Common myeloid progenitor, CD34-positive (primary cell): ENCODE results near the gene PXYLP1.

Source experiments
- CTCF ChIA-PET: fragments of 350-600 bp; sonication (Branson Sonifier 250); formaldehyde crosslinking; loops from one replicate; lab custom pipeline; 2021; ENCODE audit warnings: antibody characterized with exemption; lab: Charles Lee
- POLR2A ChIA-PET: fragments of 350-600 bp; sonication (Branson Sonifier 250); formaldehyde crosslinking; loops from one replicate; lab custom pipeline; 2021; ENCODE audit warnings: antibody characterized with exemption; lab: Charles Lee
- DNase-seq, 3 donors: peaks; one replicate each; pipeline versions ENCODE4 v3.0.0 to v3.0.0-alpha.2; 2013
- H3K27ac ChIP-seq, 2 experiments: 1 replicate in 1 of 2; 2 replicates in 1 of 2; pipeline ENCODE4 v1.7.0; 2013; ENCODE audit warnings: inconsistent platforms in 2 of 2, low read length in 2 of 2, mild to moderate bottlenecking in 2 of 2, low read depth in 1 of 2, moderate library complexity in 1 of 2; ENCODE audit not compliant: severe bottlenecking in 2 of 2, insufficient read depth in 1 of 2, poor library complexity in 1 of 2
- H3K27me3 ChIP-seq, 5 experiments: replicated peaks in 2 of 5; 1 replicate in 3 of 5; 2 replicates in 2 of 5; pipeline versions ENCODE4 v1.6.1 to v1.7.0; 2013; ENCODE audit warnings: low read length in 4 of 5, mild to moderate bottlenecking in 2 of 5, moderate library complexity in 2 of 5, inconsistent platforms in 1 of 5; ENCODE audit not compliant: insufficient read depth in 5 of 5, control insufficient read depth in 4 of 5
- H3K36me3 ChIP-seq, 4 experiments: 1 replicate in 2 of 4; 2 replicates in 2 of 4; pipeline versions ENCODE4 v1.6.1 to v1.7.0; 2013; ENCODE audit warnings: low read length in 3 of 4, control low read depth in 1 of 4, mild to moderate bottlenecking in 1 of 4; ENCODE audit not compliant: control insufficient read depth in 4 of 4, insufficient read depth in 4 of 4
- H3K4me1 ChIP-seq, 4 experiments: 1 replicate in 3 of 4; 2 replicates in 1 of 4; pipeline versions ENCODE4 v1.6.1 to v1.7.1; 2013; ENCODE audit warnings: low read length in 3 of 4, mild to moderate bottlenecking in 3 of 4, control low read depth in 1 of 4, inconsistent platforms in 1 of 4, moderate library complexity in 1 of 4; ENCODE audit not compliant: control insufficient read depth in 4 of 4, insufficient read depth in 4 of 4; ENCODE audit errors: control extremely low read depth in 1 of 4
- H3K4me3 ChIP-seq, 7 experiments: 1 replicate in 4 of 7; 2 replicates in 3 of 7; pipeline versions ENCODE4 v1.5.1 to v1.7.0; 2013; ENCODE audit warnings: mild to moderate bottlenecking in 7 of 7, low read length in 6 of 7, moderate library complexity in 6 of 7, inconsistent platforms in 2 of 7, low read depth in 2 of 7, control low read depth in 1 of 7; ENCODE audit not compliant: insufficient read depth in 4 of 7, control insufficient read depth in 1 of 7; ENCODE audit errors: extremely low read depth in 1 of 7
- H3K9me3 ChIP-seq, 5 experiments: 1 replicate in 4 of 5; 2 replicates in 1 of 5; pipeline versions ENCODE4 v1.6.1 to v1.7.1; 2013; ENCODE audit warnings: low read length in 4 of 5, mild to moderate bottlenecking in 2 of 5, inconsistent platforms in 1 of 5, low read depth in 1 of 5, moderate library complexity in 1 of 5; ENCODE audit not compliant: control insufficient read depth in 4 of 5, insufficient read depth in 2 of 5; ENCODE audit errors: control extremely low read depth in 1 of 5
- WGBS: methylation state at CpG from one replicate; pipeline ENCODE4 v1.1.5; 2013; ENCODE audit not compliant: insufficient coverage; 5-methylcytosine and 5-hydroxymethylcytosine counted together

PXYLP1 gene

DNA sequence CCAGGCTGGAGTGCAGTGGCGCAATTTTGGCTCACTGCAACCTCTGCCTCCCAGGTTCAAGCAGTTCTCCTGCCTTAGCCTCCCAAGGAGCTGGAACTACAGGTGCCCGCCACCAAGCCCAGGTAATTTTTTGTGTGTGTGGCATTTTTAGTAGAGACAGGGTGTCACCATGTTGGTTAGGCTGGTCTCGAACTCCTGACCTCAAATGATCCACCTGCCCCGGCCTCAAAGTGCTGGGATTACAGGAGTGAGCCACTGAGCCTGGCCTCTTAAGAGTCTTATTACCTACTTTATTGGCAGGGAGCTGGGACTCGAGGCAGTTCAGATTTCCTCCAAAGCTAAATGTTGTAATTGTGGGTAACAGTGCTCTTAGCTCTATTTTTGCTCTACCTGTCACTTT, 16.4 kb downstream of the PXYLP1 start:
- CTCF ChIA-PET, result interaction anchor here (0.6 to 5.4 kb wide), 3 partner anchors 10 to 25 kb away, joined by 3 to 43 read pairs (median 3); partner anchors contain the start of gene PXYLP1
- Histone ChIP-seq H3K4me1 (no peaks in the 10 kb centered on the region), H3K4me3 (no peak overlapping the region), H3K9me3 (no peaks in the 10 kb centered on the region), H3K27ac (no peak overlapping the region), H3K27me3 (no peaks in the 10 kb centered on the region), H3K36me3 (no peaks in the 10 kb centered on the region)
- DNase-seq, result no peak
- 92% methylated on average over 2 of the region's 5 CpGs for WGBS
- POLR2A ChIA-PET, result no interaction called here

DNA sequence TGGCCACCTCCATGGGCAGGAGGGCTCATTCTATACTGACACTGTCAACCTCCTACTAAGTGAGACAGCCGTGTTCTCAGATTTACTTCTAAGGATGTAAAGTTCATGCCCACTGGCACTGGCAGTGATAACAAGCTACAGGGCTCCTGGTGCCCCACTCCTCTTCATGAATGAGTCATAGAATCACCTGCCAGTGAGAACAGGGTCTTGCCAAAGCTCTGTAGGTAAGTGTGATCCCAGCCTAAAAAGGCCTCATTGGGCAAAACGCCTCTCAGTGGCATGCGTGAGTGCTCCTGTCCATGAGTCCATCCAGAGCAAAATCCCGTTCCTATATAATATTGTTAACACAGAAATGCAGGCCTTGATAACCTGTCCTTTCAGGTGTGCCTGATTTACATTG, 17.4 kb downstream of the PXYLP1 start:
- Histone ChIP-seq H3K4me1 (no peaks in the 10 kb centered on the region), H3K4me3 (no peak overlapping the region), H3K27ac (no peak overlapping the region), H3K27me3 (no peaks in the 10 kb centered on the region), H3K9me3 (no peaks in the 10 kb centered on the region), H3K36me3 (no peaks in the 10 kb centered on the region)
- no peak for DNase-seq
- 100% methylated on average over 3 of the region's 4 CpGs for WGBS
- ChIA-PET POLR2A (no interaction called here), CTCF (interaction anchor here (5.4 kb wide), 1 partner anchor 15 kb away, joined by 43 read pairs; the partner anchor contains the start of gene PXYLP1)

DNA sequence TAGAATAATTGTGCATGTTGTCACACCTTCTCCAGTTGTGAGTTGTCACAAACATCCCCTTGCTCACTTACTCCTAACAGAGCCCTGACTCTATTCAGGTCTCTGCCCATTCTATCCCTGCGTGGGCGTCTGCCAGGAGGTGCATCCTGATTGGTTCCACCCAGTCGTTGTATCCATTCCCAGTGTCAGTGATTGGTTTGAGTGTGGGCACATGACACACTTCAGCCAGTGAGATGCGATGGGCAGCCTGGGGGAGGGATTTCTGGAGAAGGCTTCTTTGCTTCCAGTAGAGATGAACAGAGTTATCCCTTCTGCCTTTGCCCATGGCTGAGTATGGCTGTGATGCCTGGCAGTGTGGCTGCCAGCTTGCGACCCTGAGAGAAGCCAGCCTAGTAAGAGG, 18.7 kb downstream of the PXYLP1 start:
- no peaks in the 10 kb centered on the region for H3K36me3 ChIP-seq
- POLR2A ChIA-PET, result interaction anchor here (0.7 kb wide), 1 partner anchor 15 kb away, joined by 3 read pairs; no protein-coding TSS in a partner anchor
- no peaks in the 10 kb centered on the region for H3K9me3 ChIP-seq
- no peaks in the 10 kb centered on the region for H3K4me1 ChIP-seq
- CTCF ChIA-PET, result interaction anchor here (1.2 to 1.4 kb wide), 2 partner anchors 8 to 55 kb away, joined by 3 read pairs; no protein-coding TSS in a partner anchor
- H3K4me3 ChIP-seq, result no peak overlapping the region
- no peak overlapping the region for H3K27ac ChIP-seq
- H3K27me3 ChIP-seq, result no peaks in the 10 kb centered on the region
- no peak for DNase-seq
- 100% methylated on average over 5 of the region's 5 CpGs for WGBS

DNA sequence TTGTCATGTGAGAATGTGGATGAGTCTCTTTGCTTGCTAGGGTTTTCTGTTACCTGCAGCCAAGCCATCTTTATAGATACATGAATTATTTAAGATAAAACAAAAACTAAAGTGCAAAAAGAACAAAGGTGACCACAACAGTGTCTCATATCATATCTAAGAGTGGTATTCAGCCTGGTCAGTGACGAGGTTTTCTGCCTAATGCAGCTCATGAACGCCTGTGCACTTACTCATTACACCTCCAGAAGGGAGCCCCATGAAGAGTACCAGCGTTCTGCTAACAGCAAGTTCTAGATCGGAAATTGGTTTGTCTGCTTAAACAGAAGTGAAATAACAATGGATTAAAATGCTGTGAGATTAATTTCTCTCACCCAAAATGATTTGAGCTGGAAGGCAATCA, 19.2 kb downstream of the PXYLP1 start:
- H3K9me3 ChIP-seq, result no peaks in the 10 kb centered on the region
- ChIA-PET POLR2A (no interaction called here), CTCF (interaction anchor here (0.8 to 1.4 kb wide), 3 partner anchors 8 to 54 kb away, joined by 3 read pairs; no protein-coding TSS in a partner anchor)
- H3K27ac ChIP-seq, result no peak overlapping the region
- H3K36me3 ChIP-seq, result no peaks in the 10 kb centered on the region
- DNase-seq, result no peak
- 94% methylated on average over 2 of the region's 4 CpGs for WGBS
- no peak overlapping the region for H3K4me3 ChIP-seq
- H3K27me3 ChIP-seq, result no peaks in the 10 kb centered on the region
- no peaks in the 10 kb centered on the region for H3K4me1 ChIP-seq

DNA sequence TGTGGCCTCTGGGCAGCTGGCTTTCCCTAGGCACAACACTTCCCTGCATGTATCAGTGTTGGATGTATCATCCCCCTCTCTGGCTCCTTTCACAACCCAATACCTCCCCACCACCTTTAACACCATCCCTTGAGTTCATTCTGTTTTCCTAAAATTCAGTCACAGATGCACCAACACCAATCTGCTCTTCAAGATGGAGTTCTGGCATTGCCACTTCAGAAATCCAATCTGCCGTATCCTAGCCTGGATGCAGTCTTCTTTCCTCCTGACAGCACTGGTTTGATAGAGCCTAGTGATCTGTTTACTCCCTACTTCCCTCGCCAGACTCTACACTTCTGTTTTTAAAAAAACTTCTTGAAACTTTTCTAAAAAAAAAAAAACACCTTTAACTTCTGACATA, 21.7 kb downstream of the PXYLP1 start:
- no peaks in the 10 kb centered on the region for H3K4me1 ChIP-seq
- DNase-seq, result no peak
- 78% methylated on average over 2 of the region's 2 CpGs for WGBS
- H3K9me3 ChIP-seq, result no peaks in the 10 kb centered on the region
- ChIA-PET CTCF (interaction anchor here (1.6 kb wide), 1 partner anchor 10 kb away, joined by 6 read pairs; no protein-coding TSS in a partner anchor), POLR2A (no interaction called here)
- no peaks in the 10 kb centered on the region for H3K36me3 ChIP-seq
- H3K27me3 ChIP-seq, result no peaks in the 10 kb centered on the region
- H3K27ac ChIP-seq, result no peak overlapping the region
- H3K4me3 ChIP-seq, result no peak overlapping the region

DNA sequence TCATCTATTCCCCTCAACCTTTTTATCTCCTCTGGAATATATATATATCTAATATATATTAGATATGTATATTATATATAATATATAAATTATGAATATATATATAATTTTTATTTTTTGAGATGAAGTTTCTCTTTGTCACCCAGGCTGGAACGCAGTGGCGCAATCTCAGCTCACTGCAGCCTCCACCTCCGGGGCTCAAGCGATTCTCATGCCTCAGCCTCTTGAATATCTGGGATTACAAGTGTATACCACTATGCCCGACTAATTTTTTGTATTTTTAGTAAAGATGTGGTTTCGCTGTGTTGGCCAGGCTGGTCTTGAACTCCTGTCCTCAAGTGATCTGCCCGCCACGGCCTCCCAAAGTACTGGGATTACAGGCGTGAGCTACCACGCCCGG, 22.2 kb downstream of the PXYLP1 start:
- DNase-seq, result no peak
- POLR2A ChIA-PET, result no interaction called here
- H3K27me3 ChIP-seq, result no peaks in the 10 kb centered on the region
- H3K9me3 ChIP-seq, result no peaks in the 10 kb centered on the region
- no peaks in the 10 kb centered on the region for H3K4me1 ChIP-seq
- no peak overlapping the region for H3K27ac ChIP-seq
- over 99% methylated on average over 9 of the region's 11 CpGs for WGBS
- CTCF ChIA-PET, result interaction anchor here (1.0 to 1.6 kb wide), 4 partner anchors 11 to 51 kb away, joined by 3 to 5 read pairs (median 4); no protein-coding TSS in a partner anchor
- no peak overlapping the region for H3K4me3 ChIP-seq
- H3K36me3 ChIP-seq, result no peaks in the 10 kb centered on the region

DNA sequence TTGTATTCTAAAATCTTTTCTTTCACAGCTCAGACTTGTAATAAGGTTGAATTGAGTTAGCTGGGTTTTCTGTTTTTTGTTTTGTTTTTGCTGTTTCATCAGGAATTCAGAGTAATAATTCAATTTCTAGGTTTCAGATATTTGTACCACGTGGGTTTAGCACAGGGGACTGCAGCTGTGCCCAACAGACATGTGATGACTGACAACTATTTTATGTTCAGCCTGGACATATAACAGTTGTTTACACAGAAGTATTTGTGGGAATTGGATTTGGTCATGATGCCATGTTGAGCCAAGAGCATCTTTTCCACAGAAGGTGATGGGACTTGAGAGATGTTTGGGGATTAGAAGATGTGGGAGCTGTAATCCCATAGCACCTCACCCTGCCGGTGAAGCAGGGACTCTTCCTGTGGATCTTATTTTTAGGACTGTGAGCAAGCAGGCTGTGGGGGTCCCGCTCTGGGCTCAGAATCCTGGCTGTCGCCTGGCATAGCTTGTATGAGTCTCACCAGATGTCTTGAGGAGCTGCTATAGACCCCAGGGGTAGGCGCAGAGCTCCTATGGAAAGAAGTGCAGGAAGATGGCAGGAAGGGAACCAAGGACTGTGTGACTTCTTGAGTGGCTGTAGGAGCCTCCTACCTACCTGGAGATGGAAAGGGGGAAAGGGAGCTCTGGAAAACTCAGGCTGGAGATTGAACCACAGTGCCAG, 23.7 kb downstream of the PXYLP1 start:
- Histone ChIP-seq H3K4me1 (no peaks in the 10 kb centered on the region), H3K27ac (no peak overlapping the region), H3K9me3 (no peaks in the 10 kb centered on the region), H3K36me3 (no peaks in the 10 kb centered on the region), H3K4me3 (no peak overlapping the region), H3K27me3 (no peaks in the 10 kb centered on the region)
- DNase-seq, result no peak
- ChIA-PET POLR2A (no interaction called here), CTCF (interaction anchor here (0.8 to 1.6 kb wide), 8 partner anchors 10 to 53 kb away, joined by 3 to 8 read pairs (median 3); no protein-coding TSS in a partner anchor)
- 100% methylated on average over 4 of the region's 5 CpGs for WGBS
